HG03064 (cell line): ENCODE data around the gene CATSPER4.
"Not testable (repeated sequence)": the region's sequence is repeated elsewhere in the genome, so short reads cannot be mapped to it uniquely, and the experiment has no call there.

Source experiments
- ATAC-seq: cut with Tn5 transposase; IDR thresholded peaks from one replicate; pipeline ENCODE4 v1.9.1; 2021; ENCODE audit warnings: low read depth; ENCODE audit not compliant: unreplicated experiment

The CATSPER4 gene

DNA sequence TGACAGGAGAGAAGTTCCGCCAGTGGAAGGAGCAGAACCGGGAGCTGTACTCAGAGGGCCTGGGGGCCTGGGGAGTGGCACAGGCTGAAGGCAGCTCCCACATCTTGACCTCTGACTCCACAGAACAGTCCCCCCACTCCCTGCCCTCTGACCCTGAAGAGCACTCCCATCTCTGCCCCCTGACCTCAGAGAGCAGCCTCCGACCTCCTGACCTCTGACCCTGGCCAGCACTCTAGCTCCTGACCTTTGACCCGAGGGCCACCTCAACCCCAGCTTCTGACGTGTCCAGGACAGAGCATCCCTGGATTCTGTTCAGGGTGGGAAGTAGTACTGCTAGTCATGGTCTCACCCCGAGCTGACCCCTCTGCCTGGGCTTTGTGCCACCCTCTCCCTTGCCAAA is 1.1 kb upstream of the CATSPER4 start:
- ATAC-seq, result no peak

DNA sequence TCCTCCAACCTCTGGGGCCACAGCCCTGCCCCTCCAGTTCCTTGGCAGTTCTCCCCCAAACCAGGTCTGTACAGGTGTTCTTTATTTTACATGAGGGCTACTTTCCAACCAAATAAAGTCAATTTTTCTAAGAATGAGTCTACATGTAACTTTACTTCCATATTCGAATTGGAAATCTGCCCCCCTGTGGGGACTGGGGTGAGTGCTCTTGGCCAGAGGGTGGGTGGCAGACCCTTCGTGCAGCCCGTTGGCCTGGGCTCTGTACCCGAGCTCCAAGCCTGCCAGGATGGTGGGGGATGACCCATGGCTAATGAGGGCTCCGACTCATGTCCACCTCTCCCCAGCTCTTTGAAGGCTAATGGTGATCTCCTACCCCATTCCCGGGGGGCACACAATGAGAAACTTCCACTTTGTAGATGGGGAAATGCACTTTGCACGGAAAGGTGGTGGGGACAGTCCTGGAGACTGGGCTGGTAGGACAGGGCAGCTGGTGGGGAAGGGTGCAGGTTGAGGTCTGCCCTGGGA is 589 bp upstream of the CATSPER4 start:
- no peak for ATAC-seq

DNA sequence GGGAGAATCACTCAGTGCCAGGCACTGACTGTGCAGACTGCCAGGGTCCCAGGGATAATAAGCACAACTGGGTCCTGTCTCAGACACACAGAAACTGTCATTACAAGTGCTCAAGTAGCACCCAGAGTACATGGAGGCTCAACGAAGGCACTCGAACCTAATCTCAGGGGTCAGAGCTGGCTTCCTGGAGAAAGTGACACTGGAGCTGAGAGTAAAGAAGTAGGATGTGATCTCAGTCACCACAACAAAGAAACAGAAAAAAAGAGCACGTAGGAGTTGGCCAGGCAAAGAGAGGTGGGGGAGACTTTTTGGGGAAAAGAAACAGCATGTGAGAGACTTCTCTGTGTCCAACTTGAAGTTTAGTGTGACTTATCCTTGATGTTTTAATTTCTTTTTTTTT is 1.3 kb downstream of the CATSPER4 start:
- ATAC-seq, result no peak

DNA sequence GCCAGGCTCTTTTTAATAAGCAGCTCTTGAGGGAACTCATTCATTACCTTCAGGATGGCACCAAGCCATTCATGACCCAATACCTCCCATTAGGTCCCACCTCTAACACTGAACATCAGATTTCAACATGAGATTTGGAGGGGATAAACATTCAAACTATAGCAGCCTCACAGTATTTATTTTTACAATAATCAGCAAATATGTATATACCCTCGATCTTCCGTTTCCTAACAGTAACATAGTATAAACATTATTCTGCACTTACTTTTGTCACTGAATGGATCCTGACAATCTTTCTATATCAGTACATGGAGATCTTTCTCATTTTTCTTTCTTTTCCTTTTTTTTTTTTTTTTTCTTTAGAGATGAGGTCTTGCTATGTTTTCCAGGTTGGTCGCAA is 5.4 kb downstream of the CATSPER4 start:
- no peak for ATAC-seq

DNA sequence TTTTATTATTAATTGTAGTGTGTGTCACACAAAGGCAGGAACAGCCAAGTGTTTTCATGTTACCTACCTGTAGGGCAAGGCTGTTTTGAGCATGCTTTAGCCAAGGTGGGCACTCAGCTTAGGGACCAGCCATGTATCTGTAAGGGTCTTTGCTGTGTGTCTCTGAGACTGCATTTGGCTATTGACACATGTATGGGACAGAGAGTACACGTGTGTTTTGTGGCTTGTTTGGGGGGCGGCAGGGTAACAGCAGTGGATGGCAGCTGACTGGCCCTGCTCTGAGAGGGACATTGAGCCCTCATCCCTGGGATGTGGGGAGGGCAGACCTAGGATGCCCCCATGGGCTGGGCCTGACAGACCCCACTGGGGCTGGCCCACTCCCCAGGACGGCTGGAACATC is 6.9 kb downstream of the CATSPER4 start:
- no peak for ATAC-seq

DNA sequence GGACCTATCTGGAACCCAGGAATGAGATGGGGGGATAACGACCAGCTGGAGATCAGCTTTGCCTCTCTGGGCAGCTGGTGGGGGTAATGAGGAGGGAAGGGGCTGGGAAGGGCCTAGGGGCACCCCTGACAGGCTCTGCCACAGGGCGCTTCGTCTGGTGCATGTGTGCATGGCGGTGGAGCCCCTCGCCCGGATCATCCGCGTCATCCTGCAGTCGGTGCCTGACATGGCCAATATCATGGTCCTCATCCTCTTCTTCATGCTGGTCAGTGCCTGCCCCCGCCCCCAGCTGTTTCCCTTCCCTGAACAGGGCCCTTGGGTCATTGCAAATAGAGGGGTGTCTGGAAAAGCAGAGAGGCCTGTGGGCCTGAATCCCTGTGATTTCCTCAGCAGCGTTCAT is 7.4 kb downstream of the CATSPER4 start:
- ATAC-seq, result no peak

DNA sequence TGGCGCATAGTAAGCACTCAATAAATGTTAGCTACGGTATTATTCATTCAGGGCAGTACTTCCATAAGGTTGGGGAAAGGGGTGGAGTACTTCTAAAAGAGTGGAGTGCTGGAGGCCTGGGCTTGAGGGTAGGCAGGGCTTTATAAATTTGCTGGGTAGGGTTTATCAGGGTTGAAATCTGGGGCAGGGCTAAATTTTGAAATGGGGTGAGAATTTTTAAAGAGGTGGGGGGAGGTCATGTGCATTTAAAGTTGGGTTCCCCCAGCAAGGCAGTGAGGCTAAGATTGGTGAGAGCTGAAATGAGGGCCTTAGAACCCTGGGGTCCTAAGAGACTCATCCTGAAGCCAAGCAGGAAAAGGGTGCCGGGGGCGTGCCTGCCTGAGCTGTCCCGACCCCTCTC is 10.0 kb downstream of the CATSPER4 start:
- no peak for ATAC-seq

DNA sequence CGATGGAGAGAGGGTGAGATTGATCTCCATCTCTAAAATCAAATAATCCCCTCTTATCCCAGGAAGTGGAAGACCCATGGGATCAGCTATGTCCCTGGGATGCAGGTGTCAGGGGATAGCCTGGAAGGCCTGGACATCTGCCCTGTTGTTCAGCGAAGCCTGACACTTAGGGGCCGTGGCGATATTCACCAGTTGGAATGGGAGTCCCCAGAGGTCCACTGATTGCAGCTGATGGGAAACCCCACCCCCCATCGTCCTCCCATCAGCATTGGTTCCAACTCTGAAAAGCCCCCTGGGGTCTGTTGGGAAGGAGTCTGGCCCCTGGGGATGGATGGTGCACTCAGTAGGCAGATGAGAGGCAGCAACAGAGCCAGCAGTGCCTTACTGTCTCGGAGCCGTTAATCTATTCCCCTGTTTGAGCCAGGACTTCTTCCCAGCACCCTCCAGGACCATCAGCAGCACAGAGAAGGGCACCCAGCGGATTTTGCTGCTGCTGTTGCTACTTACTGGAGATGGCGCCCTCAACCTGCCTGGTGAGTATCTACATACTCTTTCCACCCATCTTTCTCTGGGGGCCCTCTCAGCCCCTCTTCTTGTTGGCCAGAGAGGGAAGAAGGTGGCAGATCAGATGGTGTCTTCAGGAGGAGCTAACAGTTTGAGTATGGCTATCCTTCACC is 13.4 kb downstream of the CATSPER4 start:
- ATAC-seq, result no peak

DNA sequence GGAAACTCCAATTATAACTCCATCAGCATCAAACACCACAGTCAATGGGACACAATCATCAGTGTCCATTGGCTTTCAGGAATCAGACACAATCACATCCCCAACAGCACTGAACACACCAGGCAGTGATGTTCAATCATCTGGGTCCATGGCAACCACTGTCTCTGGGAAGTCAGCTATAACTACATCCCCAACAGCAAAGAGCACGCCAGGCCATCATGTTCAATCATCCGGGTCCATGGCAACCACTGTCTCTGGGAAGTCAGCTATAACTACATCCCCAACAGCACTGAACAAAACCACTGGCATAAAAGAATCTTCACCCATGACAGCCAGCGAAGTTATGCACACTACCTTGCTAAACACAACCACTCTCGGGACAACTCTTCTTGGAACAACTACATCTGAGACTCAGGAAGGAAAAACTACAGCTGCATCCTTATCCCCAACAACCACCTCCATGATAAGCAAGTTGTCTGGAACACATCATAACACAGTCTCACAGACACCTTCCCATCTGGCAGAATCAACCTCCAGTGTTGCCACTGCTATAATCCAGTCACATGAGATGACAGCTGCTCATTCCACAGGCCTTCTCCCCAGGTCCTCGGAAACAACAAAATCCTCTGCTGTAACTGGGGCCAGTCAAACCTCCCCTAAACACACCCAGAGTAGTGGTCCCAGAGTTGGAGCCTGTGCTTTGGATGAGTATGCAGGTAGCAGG is 19.9 kb downstream of the CATSPER4 start:
- ATAC-seq, result no peak

DNA sequence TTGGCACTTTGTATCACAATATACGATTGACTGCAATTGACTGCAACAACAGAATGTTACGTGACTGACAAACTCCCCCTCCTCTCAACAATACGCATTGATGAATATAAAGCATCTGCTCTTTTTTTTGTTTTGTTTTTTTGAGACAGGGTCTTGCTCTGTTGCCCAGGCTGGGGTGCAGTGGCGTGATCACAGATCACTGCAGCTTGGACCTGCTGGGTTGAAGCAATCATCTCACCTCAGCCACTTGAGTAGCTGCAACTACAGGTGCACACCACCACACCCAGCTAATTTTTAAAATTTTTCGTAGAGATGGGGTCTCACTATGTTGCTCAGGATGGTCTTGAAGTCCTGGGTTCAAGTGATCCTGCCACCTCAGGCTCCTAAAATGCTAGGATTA is 22.3 kb downstream of the CATSPER4 start:
- ATAC-seq, result no peak

DNA sequence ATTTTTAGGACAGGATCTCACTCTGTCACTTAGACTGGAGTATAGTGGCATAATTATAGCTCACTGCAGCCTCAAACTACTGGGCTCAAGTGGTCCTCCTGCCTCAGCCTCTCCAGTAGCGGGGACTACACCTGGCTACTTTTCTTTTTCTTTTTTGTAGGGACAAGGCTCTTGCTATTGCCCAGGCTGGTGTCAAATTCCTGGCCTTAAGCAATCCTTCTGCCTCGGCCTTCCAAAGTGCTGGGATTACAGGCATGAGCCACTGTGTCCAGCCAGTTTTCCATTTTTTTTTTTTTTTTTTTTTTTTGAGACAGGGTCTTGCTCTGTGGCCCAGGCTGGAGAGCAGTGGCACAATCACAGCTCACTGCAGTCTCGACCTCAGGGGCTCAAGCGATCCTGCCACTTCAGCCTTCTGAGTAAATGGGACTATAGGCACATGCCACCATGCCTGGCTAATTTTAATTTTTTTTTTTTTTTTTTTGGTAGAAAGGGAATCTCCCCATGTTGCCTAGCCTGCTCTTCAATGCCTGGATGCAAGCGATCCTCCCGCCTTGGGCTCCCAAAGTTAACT is 23.0 kb downstream of the CATSPER4 start:
- ATAC-seq, result no peak

DNA sequence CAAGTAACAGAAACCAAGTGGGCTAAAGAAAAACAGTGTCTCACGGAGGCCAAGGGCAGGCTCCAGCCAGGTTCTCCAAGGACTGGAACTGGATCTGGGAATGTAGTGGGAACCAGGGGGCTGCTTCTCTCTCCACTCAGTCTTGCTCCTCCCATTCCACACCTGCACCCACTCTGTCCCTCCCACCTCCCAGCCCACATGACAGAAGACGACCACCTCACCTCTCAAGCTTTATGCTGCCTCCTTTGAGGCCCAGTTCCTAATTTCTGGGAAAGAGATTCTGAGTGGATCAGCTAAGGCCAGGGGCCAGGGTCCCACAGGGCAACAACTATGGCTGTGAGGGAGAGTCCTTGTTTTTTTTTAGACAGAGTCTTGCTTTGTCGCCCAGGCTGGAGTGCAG is 24.8 kb downstream of the CATSPER4 start:
- no peak for ATAC-seq

DNA sequence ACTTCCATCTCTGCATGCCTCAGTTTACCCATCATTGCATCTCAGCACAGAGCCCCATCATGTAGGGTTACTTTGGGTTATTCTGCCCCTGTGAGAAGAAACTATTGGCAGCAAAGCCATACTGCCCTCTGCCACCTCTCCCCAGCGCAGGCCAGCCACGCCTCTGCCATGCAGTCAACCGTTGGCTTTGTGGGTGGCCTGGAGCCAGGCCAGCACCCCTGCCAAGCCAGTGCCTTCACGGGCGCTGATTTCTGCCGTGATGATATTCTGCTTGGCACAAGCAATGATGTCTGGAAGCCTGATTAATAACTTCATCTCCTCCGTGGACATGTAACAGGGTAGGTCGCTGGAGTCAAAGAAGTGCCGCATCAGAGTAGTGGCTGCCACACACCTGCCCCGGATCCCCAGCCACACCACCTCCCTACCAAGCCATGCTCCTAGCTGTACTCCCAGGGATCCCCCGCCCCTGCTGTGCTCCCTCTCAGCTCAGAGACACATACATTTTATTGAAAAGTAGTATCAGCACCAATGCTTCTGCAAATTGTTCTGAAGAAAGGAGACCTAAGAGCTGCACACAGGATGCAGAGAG is 28.6 kb downstream of the CATSPER4 start:
- no peak for ATAC-seq

DNA sequence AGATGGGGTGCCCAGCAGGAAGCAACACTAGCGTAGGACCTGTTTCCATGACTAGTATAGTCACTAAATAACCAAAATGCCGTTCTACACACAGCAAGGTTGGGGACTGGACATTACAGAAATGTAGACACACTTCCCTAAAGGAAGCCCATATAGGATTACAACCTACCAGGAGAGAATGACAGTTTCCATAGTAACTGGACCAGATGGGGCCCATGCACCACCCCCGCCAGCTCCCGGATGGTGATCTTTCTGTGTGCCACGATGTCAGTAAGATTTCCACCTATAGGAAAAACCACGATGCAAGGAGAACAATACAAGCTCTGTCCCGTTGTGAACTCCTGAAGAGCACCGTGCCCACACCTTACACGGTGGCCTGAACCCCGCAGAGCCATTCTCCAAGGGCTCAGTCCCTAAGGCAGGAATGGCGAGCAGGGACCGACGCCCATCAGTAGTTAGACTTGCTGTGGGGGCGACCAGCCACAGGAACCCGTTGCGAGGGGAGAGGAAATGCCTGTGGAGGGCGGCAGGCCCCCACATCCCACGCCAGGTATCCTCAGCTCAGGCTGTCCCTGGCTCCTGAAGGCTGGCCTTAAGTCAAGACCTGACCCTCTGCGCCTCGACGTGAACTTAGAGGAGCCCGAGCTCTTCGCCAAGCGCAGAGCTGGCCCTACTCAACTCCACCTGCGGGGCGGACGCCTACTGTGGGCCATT is 30.0 kb downstream of the CATSPER4 start:
- ATAC-seq, result no peak

DNA sequence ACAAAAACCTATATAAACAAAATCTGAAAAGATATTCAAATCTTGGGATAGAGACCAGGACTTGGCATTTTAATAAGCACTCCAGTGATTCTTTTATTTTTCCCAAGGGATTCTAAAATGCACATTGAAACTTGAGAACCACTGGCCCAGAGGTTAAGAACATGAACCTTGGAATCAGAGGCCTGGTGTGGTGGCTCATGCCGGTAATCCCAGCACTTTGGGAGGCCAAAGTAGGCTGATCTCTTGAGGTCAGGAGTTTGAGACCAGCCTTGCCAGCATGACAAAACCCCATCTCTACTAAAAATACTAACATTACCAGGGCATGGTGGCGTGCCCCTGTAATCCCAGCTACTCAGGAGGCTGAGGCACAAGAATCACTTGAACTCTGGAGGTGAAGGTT is 30.7 kb downstream of the CATSPER4 start:
- no peak for ATAC-seq

DNA sequence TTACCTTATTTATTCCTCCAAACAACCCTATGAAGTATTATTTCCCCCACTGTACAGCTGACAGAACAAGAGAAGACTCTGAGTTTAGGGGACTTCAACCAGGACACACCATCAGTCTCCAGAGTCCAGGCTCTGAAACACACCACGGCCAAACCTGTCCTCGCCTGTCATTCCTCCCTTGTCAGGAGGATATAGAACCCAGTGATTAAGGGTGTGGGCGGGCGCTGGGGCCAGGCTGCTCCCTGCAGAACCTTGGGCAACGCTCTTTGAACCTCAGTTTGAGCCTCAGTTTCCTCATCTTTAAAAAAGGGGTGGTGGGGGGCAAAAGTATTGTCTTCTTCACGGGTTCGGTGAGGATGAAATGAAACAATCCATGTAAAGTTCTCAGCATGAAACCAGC is 34.2 kb downstream of the CATSPER4 start:
- no peak for ATAC-seq

DNA sequence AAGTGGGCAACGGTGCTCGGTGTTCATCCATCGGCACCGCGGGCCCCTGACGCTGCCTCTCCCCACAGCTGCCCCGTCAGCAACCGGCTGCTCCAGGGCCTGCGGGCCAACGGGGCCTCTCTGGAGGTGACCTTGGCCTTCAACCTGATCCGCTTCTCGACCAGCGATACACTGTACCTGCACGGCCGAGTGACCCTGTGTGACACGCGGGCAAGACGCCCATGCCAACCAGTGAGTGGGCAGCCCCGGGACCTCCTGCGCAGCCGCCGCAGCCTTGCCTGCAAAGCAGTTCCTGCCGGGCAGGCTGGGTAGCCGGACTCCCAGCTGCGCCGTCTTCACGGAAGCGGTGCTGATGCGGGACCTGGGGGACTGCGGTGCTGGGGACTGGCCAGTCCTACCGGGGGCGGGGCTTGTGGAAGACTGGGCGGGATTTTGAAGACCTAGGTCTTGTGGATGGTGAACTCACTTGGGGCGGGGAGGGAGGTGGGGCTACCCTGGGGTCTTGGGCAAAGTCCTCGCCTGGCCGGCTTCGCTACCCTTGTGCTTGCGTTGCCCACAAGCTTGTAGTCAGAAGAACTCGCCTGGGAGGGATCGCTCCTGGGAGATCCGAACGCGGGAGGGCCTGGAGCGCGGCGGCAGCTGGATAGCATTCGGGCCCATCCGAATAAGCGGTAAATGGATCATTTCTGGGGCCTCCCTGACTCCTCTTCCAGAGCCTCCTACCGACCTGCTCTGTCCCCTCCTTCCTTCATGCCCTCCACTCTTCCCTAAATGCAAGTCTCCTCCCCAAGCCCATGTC is 34.8 kb downstream of the CATSPER4 start:
- ATAC-seq, result no peak

DNA sequence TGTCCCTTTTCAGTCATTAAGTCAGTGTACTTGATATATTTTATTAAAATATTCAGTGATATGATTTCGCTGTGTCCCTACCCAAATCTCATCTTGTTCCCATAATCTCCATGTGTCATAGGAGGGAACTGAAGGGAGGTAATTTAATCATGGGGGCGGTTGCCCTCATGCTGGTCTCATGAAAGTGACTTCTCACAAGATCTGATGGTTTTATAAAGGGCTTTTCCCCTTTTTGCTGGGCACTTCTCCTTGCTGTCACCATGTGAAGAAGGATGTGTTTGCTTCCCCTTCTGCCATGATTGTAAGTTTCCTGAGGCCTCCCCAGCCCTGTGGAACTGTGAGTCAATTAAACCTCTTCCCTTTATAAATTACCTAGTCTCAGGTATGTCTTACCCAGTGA is 40.3 kb downstream of the CATSPER4 start:
- ATAC-seq, result not testable (repeated sequence)

DNA sequence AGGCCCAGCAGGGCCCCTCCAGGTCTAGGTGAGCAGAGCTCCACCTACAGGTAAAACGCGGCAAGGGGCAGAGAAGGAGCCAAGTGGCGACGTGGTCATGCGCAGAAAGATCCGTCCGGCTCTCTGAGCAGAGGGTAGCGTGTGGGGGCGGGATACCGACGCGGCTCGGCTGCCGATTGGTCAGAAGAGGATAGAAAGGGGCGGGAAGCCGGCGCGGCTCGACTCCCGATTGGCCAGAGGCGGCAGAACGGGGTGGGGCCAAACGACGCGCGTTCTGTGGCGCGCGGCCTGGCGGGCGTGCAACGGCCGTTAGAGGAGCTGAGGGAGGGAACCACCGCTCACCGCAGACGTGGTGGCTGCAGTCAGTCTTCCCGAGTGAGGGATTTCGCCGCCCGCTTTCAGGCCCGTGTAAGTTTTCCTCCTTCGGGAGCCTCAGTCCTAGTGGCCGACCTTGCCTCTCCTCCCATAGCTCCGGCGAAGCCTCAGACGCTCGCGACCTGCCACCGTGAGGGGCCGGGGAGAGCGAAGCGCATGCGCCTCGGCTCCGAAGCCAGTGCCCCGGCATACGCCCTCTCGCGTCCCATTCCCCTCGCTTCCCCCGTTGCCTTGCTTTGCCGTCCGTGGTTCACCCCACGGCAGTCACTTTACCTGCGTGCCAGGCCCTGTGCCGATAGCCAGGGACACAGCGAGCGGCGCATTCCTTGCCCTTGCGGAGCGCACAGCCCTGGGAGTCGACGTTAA is 43.7 kb downstream of the CATSPER4 start, which contains the start of gene CEP85:
CEP85 (plus strand) TSS at position 298 of the 741 bp plus-strand sequence. CDS start 5,584 bp downstream, outside the sequence.
- peak; percentile 85 for ATAC-seq
